COLO829 (cell line): ENCODE results near the gene MAMLD1.

Experiments
- DNase-seq: peaks from one replicate; pipeline ENCODE4 v3.0.0; 2012; ENCODE audit warnings: low spot score

The MAMLD1 gene

GRCh38 chrX:150502979-150503897, 140.1 kb downstream of the MAMLD1 start:
- DNase-seq = no peak

- DNase-seq = no peak
Observed at GRCh38 chrX:150503898-150504219, 140.7 kb downstream of the MAMLD1 start.

- DNase-seq = no peak
Observed at GRCh38 chrX:150504397-150505182, 141.5 kb downstream of the MAMLD1 start.

DNA sequence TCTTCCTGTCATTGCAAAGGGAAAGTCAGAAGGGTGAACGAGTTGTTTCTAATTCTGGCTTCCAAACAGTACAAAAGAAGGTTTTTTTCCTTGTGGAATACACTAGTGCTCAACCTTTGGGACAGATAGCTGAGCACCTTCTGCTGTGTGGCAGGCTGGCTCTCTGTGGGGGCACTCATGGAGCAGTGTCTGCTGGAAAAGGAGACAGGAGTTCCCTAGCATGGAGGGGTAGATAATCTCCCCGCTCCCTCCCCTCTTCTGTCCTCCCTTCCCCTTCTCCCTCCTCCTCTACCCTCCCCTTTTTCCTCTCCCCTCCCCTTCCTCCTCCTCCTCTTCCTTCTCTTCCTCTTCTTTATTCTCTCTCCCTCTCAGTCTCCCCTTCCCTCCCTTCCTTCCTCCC, 142.9 kb downstream of the MAMLD1 start:
- no peak for DNase-seq

GRCh38 chrX:150506486-150506885, 143.4 kb downstream of the MAMLD1 start:
- DNase-seq = no peak

DNA sequence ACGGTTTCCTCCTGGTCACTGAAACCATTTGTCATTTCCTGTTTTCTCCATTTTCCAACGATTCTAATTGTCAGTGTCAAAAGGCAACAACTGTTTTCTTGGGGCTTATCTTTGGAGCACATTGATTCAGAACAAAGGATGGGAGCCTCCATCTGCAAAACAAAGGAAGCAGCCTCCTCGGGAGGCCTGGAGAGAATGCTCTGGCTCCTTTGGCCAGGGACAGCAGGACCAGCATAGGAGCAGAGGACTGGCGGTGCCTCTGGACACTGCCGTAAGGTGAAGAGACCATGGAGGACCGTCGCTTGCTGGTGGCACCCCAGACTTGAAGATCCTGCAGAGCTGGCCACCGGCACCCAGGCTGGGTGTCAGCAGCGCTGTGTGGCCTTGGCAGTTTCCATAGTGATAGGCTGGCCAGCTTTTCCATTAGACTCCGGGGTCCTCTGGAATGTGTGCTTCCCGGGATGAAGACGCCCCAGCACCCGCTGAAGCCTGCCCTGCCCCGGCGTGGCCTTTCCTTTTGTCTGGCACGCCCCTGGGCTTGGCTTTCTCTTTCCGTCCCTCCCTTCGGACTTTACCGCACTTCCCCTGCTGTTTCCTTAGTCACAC, 144.2 kb downstream of the MAMLD1 start:
- no peak for DNase-seq

- DNase-seq = no peak
Observed at GRCh38 chrX:150508018-150508417, 144.9 kb downstream of the MAMLD1 start.

- DNase-seq = no peak
Observed at GRCh38 chrX:150508451-150509367, 145.6 kb downstream of the MAMLD1 start.

DNA sequence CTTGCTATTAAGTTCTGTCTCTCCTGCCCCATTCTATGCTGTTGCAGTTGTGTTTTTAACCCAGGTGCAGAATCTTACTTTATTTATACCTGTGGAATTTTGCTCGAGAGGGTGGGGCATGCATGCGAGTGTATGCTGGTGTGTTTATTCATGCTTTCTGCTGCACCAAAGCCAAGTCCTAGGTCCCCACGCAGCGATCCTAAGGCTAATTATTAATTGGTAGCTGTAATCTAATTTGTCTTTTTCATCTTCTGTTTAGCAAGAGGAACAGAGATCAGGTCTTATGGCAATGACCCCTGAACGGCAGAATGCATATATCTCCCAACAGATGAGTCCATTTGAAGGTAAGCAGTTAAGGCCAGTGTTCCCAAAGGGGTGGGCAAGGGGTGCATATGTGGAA, 146.6 kb downstream of the MAMLD1 start:
- DNase-seq = no peak

DNA sequence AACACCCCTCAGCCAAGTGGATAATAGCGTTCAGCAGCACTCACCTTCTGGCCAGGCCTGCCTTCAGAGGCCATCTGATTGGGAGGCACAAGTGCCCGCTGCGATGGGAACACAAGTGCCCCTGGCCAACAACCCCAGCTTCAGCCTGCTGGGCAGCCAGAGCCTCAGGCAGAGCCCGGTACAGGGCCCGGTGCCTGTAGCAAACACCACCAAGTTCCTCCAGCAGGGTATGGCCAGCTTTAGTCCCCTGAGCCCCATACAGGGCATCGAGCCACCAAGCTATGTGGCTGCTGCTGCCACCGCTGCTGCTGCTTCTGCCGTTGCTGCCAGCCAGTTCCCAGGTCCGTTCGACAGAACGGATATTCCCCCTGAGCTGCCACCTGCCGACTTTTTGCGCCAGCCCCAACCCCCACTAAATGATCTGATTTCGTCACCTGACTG, 149.4 kb downstream of the MAMLD1 start:
- DNase-seq = no peak

DNA sequence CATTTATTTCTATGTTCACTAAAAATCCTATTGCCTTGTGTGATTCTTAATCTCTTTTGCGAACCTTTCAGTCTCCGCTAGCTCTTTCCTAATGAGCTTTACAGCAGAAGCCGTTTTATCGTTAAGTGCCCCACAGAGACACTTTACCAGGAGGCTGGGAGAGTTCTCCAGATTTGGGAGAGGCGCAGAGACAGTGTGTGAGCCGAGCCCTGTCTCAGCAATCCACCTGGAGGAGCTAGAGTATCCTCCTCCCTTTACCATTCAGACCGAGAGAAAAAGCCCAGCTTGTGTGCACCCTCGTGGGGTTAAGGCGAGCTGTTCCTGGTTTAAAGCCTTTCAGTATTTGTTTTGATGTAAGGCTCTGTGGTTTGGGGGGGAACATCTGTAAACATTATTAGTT, 150.4 kb downstream of the MAMLD1 start:
- DNase-seq = no peak

DNA sequence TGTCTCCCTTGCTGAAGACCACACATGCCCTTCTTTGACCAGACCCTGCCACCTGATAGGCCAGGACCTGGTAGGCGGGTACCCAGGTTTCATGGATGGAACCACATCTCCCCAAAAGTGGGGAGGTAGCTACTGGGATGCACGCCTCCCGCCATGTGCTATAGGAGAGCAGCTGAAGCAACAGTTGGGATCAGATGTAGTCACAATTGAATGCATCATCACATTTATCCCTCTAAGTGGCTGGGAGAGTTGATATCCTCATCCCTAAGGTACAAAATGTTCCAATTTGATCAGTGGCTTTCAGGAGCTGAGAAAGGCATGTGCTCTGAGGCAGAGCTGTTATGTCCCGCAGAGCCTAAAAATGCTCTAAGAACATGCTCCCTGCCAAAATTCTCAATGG, 151.3 kb downstream of the MAMLD1 start:
- no peak for DNase-seq

DNA sequence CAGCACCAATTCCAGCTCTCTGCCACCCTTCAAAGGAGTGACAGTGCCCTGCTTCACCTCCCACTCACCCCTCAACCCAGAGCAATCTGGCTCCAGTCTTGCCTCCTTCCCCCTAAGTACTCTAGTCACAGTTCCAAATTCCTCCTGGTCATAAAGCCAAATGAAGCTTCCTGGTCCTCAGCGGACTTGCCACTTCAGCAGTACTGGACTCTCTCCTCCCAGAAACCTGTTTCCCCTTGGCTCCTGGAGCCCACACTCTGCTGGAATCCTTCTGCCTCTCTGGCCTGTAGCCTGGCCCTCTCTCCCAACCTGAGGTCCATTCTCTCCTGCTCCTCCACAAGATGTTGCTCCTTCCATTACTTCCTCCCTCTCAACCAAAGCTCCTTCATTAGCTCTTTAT, 152.7 kb downstream of the MAMLD1 start:
- DNase-seq = no peak

DNA sequence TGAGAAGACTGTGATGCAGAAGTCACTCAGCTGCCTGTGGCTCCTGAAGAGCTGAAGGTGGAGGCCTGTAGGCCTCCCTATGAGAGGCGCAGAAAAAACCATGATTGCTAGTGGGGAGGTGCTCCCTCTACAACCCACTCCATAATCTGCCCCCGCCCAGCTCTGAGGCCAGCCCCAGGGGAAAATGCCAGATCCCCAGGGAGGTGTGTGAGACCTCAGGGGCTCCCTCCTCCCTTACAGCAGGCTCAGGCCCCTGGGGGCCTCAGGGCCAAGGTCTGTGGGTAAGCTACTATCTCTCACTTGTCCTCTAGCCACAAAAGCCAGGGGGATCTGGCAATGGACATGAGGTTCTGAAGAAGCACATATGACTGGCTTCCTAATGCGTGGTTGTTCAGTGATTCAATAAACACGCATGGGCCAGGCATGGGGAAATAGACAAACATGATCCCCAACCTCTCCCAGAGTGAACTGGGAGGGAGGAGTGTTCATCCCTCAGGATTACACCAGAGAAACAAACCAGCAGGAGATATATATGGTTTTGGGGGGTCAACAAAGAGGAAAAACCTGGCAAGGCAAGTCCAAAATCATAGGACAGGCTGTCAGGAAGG, 154.3 kb downstream of the MAMLD1 start:
- no peak for DNase-seq

- no peak for DNase-seq
Observed at GRCh38 chrX:150522494-150522893, 159.4 kb downstream of the MAMLD1 start.

GRCh38 chrX:150525061-150525919, 162.2 kb downstream of the MAMLD1 start:
- DNase-seq = no peak

- no peak for DNase-seq
Observed at GRCh38 chrX:150526692-150527091, 163.6 kb downstream of the MAMLD1 start.

- no peak for DNase-seq
Observed at GRCh38 chrX:150527108-150527507, 164.0 kb downstream of the MAMLD1 start.

DNA sequence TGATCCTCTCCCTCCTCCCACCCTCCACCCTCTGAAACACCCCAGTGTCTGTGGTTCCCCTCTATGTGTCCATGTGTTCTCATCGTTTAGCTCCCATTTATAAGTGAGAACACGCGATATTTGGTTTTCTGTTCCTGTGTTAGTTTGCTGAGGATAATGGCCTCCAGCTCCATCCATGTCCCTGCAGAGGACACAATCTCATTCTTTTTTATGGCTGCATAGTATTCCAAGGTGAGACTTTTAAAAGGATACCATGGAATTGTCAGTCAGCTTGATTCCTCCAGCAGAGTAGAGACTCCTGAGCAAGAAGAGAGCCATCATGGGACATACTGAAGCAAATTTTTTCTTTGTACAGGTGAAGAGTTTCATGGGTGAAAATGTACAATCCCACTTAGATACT, 166.5 kb downstream of the MAMLD1 start:
- DNase-seq = no peak

- no peak for DNase-seq
Observed at GRCh38 chrX:150530821-150531220, 167.7 kb downstream of the MAMLD1 start.
